NAMALWA (cell line): ENCODE results near the gene CPT1A.

Source experiments
- DNase-seq: peaks from one replicate; pipeline ENCODE4 v3.0.0-alpha.2; 2015; ENCODE audit warnings: low spot score

The CPT1A gene

DNA sequence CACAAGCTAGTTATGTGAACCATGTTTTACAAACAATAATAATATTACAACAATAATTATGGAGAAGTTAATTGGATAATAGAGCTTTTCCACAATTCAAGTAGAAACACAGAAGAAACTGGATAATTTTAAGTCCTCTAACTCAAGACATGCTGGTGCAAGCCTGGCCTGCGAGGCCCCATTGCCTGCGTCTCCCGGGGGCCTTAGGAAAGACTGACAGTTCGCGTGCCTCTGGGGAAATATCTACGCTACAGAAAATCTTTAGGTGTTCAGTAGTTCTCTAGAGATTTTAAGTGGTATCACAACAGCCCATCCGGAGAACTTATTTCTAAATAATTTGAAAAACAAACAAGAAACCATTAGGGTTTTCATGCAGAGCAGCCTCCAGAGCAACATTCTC, 134.2 kb downstream of the CPT1A start:
- no peak for DNase-seq

DNA sequence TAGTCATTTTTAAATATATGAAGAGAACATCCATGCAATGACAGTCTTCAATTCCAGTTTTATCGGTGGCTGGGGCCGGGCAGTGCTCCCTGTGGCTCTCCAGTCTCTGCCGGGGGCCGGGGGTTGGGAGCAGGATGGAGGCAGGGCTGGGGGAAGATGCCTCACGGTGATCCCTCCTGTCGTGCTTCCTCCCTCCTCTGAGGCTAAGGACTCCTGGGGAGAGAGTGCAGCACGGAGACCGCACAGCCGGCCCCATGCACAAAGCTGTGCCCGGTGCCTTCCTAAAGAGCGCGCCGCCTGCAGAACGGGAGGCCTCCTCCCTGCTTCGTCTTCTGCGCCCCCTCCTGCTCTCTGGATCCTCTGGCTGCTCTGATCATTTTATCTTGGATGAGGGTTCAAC, 136.8 kb downstream of the CPT1A start:
- no peak for DNase-seq
